Activated CD4-positive, alpha-beta memory T cell treated with anti-CD3 and anti-CD28 coated beads, Interleukin-2, amount 10 ng/mL, durations not matched to agents 7 days and 5 days (primary cell): ENCODE results near the gene EZH2. TPM values are rescaled to one million over a fixed set of nuclear protein-coding genes. Genes with fewer than 3 reads are reported as not detected.

Experiments
- CTCF ChIA-PET: fragments of 350-600 bp; sonication (Branson Sonifier 250); formaldehyde crosslinking; loops from one replicate; lab custom pipeline; 2021; ENCODE audit warnings: antibody characterized with exemption, inconsistent platforms; lab: Charles Lee
- POLR2A ChIA-PET: fragments of 350-600 bp; sonication (Branson Sonifier 250); formaldehyde crosslinking; loops from one replicate; lab custom pipeline; 2021; ENCODE audit warnings: antibody characterized with exemption; lab: Charles Lee
- DNase-seq: peaks from one replicate; pipeline ENCODE4 v3.0.0-alpha.2; 2020
- H3K27ac Mint-ChIP-seq: one replicate; pipeline ENCODE4 v1.8.0; 2021; ENCODE audit warnings: mild to moderate bottlenecking, mixed read lengths
- H3K27me3 Mint-ChIP-seq: one replicate; pipeline ENCODE4 v1.8.0; 2021; ENCODE audit warnings: mixed read lengths
- H3K36me3 Mint-ChIP-seq: one replicate; pipeline ENCODE4 v1.8.0; 2021; ENCODE audit warnings: low read depth, mixed read lengths
- H3K4me1 Mint-ChIP-seq: one replicate; pipeline ENCODE4 v1.8.0; 2021; ENCODE audit warnings: mixed read lengths
- H3K4me3 Mint-ChIP-seq: one replicate; pipeline ENCODE4 v1.8.0; 2021; ENCODE audit warnings: mild to moderate bottlenecking, mixed read lengths
- H3K9me3 Mint-ChIP-seq: one replicate; pipeline ENCODE4 v1.8.0; 2021; ENCODE audit warnings: mixed read lengths
- total RNA-seq, 2 experiments: library from RNA; stranded (reverse); gene quantifications; one replicate each; pipeline ENCODE4 v1.2.3, GENCODE V29; 2021

Gene EZH2
- total RNA-seq, 2 experiments from 2014 or later, result 87.7 to 88.4 TPM

GRCh38 chr7:148799893-148800555 lies 84.1 kb downstream of the EZH2 start:
- Mint-ChIP-seq H3K36me3 (peaks cover 54% of the 10 kb centered on the region), H3K4me3 (no peak overlapping the region), H3K27me3 (no peaks in the 10 kb centered on the region), H3K9me3 (no peaks in the 10 kb centered on the region), H3K27ac (no peak overlapping the region), H3K4me1 (no peaks in the 10 kb centered on the region)
- ChIA-PET POLR2A (no interaction called here), CTCF (no interaction called here)
- DNase-seq, result no peak

GRCh38 chr7:148796841-148797240 lies 87.2 kb downstream of the EZH2 start:
- H3K27me3 Mint-ChIP-seq, result no peaks in the 10 kb centered on the region
- H3K36me3 Mint-ChIP-seq, result peaks cover 67% of the 10 kb centered on the region
- ChIA-PET CTCF (interaction anchor here (2.2 kb wide), 1 partner anchor 166 kb away, joined by 5 read pairs; no protein-coding TSS in a partner anchor), POLR2A (no interaction called here)
- H3K4me1 Mint-ChIP-seq, result peaks cover 3% of the 10 kb centered on the region
- no peak for DNase-seq
- no peak overlapping the region for H3K27ac Mint-ChIP-seq
- H3K4me3 Mint-ChIP-seq, result no peak overlapping the region
- no peaks in the 10 kb centered on the region for H3K9me3 Mint-ChIP-seq

- H3K27ac Mint-ChIP-seq, result no peak overlapping the region
- no peak overlapping the region for H3K4me3 Mint-ChIP-seq
- H3K4me1 Mint-ChIP-seq, result peaks cover 3% of the 10 kb centered on the region
- H3K27me3 Mint-ChIP-seq, result no peaks in the 10 kb centered on the region
- CTCF ChIA-PET, result no interaction called here
- POLR2A ChIA-PET, result no interaction called here
- no peak for DNase-seq
- H3K9me3 Mint-ChIP-seq, result no peaks in the 10 kb centered on the region
- H3K36me3 Mint-ChIP-seq, result peaks cover 62% of the 10 kb centered on the region
These were observed 89.6 kb downstream of the EZH2 start for GRCh38 chr7:148794476-148794875.

GRCh38 chr7:148793590-148793989 lies 90.5 kb downstream of the EZH2 start:
- Mint-ChIP-seq H3K27me3 (no peaks in the 10 kb centered on the region), H3K36me3 (peaks cover 62% of the 10 kb centered on the region), H3K4me1 (peaks cover 3% of the 10 kb centered on the region), H3K9me3 (no peaks in the 10 kb centered on the region), H3K4me3 (no peak overlapping the region), H3K27ac (no peak overlapping the region)
- ChIA-PET CTCF (no interaction called here), POLR2A (interaction anchor here (0.6 kb wide), 1 partner anchor 20 kb away, joined by 3 read pairs; no protein-coding TSS in a partner anchor)
- DNase-seq, result no peak

- H3K4me3 Mint-ChIP-seq, result no peak overlapping the region
- POLR2A ChIA-PET, result no interaction called here
These were observed 92.5 kb downstream of the EZH2 start for GRCh38 chr7:148791546-148791945.

GRCh38 chr7:148790850-148791249 lies 93.2 kb downstream of the EZH2 start:
- Mint-ChIP-seq H3K4me3 (no peak overlapping the region), H3K27me3 (no peaks in the 10 kb centered on the region), H3K36me3 (peaks cover 71% of the 10 kb centered on the region), H3K27ac (no peak overlapping the region), H3K9me3 (no peaks in the 10 kb centered on the region), H3K4me1 (peaks cover 3% of the 10 kb centered on the region)
- ChIA-PET CTCF (interaction anchor here (0.8 to 1.2 kb wide), 3 partner anchors 172 to 215 kb away, joined by 3 to 4 read pairs (median 3); no protein-coding TSS in a partner anchor), POLR2A (no interaction called here)
- DNase-seq, result no peak

More at GRCh38 chr7:148791546-148791945, 92.5 kb downstream of the EZH2 start:
- Mint-ChIP-seq H3K36me3 (peaks cover 70% of the 10 kb centered on the region), H3K9me3 (no peaks in the 10 kb centered on the region), H3K4me1 (peaks cover 3% of the 10 kb centered on the region), H3K27ac (no peak overlapping the region), H3K27me3 (no peaks in the 10 kb centered on the region)
- DNase-seq, result no peak
- CTCF ChIA-PET, result interaction anchor here (1.0 to 1.2 kb wide), 2 partner anchors 172 to 216 kb away, joined by 3 to 4 read pairs; no protein-coding TSS in a partner anchor

GRCh38 chr7:148790131-148790726 lies 93.9 kb downstream of the EZH2 start:
- ChIA-PET CTCF (interaction anchor here (0.8 to 1.2 kb wide), 3 partner anchors 173 to 215 kb away, joined by 3 to 4 read pairs (median 3); no protein-coding TSS in a partner anchor), POLR2A (no interaction called here)
- no peaks in the 10 kb centered on the region for H3K27me3 Mint-ChIP-seq
- H3K4me1 Mint-ChIP-seq, result peaks cover 3% of the 10 kb centered on the region
- H3K9me3 Mint-ChIP-seq, result no peaks in the 10 kb centered on the region
- H3K27ac Mint-ChIP-seq, result no peak overlapping the region
- H3K36me3 Mint-ChIP-seq, result peaks cover 72% of the 10 kb centered on the region
- no peak overlapping the region for H3K4me3 Mint-ChIP-seq
- DNase-seq, result no peak

GRCh38 chr7:148789220-148789619 lies 94.9 kb downstream of the EZH2 start:
- ChIA-PET POLR2A (no interaction called here), CTCF (no interaction called here)
- H3K36me3 Mint-ChIP-seq, result peaks cover 69% of the 10 kb centered on the region
- H3K27ac Mint-ChIP-seq, result no peak overlapping the region
- no peaks in the 10 kb centered on the region for H3K9me3 Mint-ChIP-seq
- no peaks in the 10 kb centered on the region for H3K27me3 Mint-ChIP-seq
- peaks cover 3% of the 10 kb centered on the region for H3K4me1 Mint-ChIP-seq
- no peak for DNase-seq
- H3K4me3 Mint-ChIP-seq, result no peak overlapping the region

- ChIA-PET POLR2A (interaction anchor here (0.7 to 1.3 kb wide), 4 partner anchors 14 to 96 kb away, joined by 3 to 4 read pairs (median 4); partner anchors contain the start of gene CUL1), CTCF (no interaction called here)
- DNase-seq, result no peak
- Mint-ChIP-seq H3K9me3 (no peaks in the 10 kb centered on the region), H3K36me3 (peaks cover 61% of the 10 kb centered on the region), H3K27me3 (no peaks in the 10 kb centered on the region), H3K4me1 (no peaks in the 10 kb centered on the region), H3K4me3 (no peak overlapping the region), H3K27ac (no peak overlapping the region)
These were observed 96.4 kb downstream of the EZH2 start for GRCh38 chr7:148787571-148788295.

GRCh38 chr7:148783801-148784527 lies 100.1 kb downstream of the EZH2 start:
- peaks cover 48% of the 10 kb centered on the region for H3K36me3 Mint-ChIP-seq
- H3K27me3 Mint-ChIP-seq, result no peaks in the 10 kb centered on the region
- no peaks in the 10 kb centered on the region for H3K4me1 Mint-ChIP-seq
- POLR2A ChIA-PET, result no interaction called here
- H3K27ac Mint-ChIP-seq, result no peak overlapping the region
- no peak overlapping the region for H3K4me3 Mint-ChIP-seq
- no peak for DNase-seq
- CTCF ChIA-PET, result interaction anchor here (1.3 to 2.4 kb wide), 3 partner anchors 10 to 209 kb away, joined by 4 to 13 read pairs (median 5); no protein-coding TSS in a partner anchor
- H3K9me3 Mint-ChIP-seq, result no peaks in the 10 kb centered on the region

- DNase-seq, result no peak
- ChIA-PET POLR2A (no interaction called here), CTCF (interaction anchor here (2.4 kb wide), 1 partner anchor 9 kb away, joined by 13 read pairs; no protein-coding TSS in a partner anchor)
- Mint-ChIP-seq H3K9me3 (no peaks in the 10 kb centered on the region), H3K4me1 (no peaks in the 10 kb centered on the region), H3K27ac (no peak overlapping the region), H3K4me3 (no peak overlapping the region), H3K36me3 (peaks cover 40% of the 10 kb centered on the region), H3K27me3 (no peaks in the 10 kb centered on the region)
These were observed 101.2 kb downstream of the EZH2 start for GRCh38 chr7:148782757-148783456.

GRCh38 chr7:148774471-148774870 lies 109.6 kb downstream of the EZH2 start:
- DNase-seq, result no peak
- CTCF ChIA-PET, result interaction anchor here (0.7 to 3.9 kb wide), 11 partner anchors 9 to 291 kb away, joined by 3 to 13 read pairs (median 6); partner anchors contain the start of gene CUL1
- H3K4me3 Mint-ChIP-seq, result no peak overlapping the region
- peaks cover 37% of the 10 kb centered on the region for H3K36me3 Mint-ChIP-seq
- POLR2A ChIA-PET, result interaction anchor here (0.8 to 4.9 kb wide), 7 partner anchors 13 to 189 kb away, joined by 3 to 46 read pairs (median 4); partner anchors contain the start of gene CUL1
- no peaks in the 10 kb centered on the region for H3K27me3 Mint-ChIP-seq
- peaks cover 31% of the 10 kb centered on the region for H3K4me1 Mint-ChIP-seq
- no peaks in the 10 kb centered on the region for H3K9me3 Mint-ChIP-seq
- H3K27ac Mint-ChIP-seq, result no peak overlapping the region
